Fibroblast of mammary gland (primary cell): ENCODE measurements around the gene WASF3.

Experiments used
- DNase-seq: peaks from one replicate; pipeline ENCODE4 v3.0.0-alpha.2; 2010; ENCODE audit warnings: low read depth
- H3K4me3 ChIP-seq: 2 replicates; pipeline ENCODE4 v1.5.1; 2011; ENCODE audit warnings: low read depth, mild to moderate bottlenecking, low read length, moderate library complexity; ENCODE audit not compliant: control insufficient read depth
- TF ChIP-seq, protein P1 (sequence below): conservative IDR thresholded peaks from 2 replicates; pipeline ENCODE4 v1.5.1; 2011; ENCODE audit warnings: low read depth, low read length, inconsistent platforms; ENCODE audit not compliant: control insufficient read depth, insufficient read depth

The WASF3 gene

DNA sequence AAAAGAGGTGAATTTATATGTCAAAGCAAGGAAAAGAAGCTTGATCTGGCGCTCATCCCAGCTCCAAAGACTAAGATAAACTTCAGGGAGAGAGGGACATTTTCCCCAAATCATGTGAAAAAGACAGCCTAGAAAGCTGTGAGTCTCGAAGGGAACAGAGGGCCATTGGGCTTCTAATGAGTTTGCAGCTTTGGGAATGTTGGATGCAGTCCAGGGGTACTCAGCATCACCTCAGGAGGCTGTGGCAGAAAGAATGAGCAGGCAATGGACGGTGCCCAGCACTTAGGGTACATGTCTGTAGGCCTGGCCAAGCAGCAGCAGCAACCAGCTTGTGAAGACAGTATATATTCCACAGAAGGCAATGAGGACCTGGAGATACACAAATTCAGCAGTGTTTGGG, 25.7 kb upstream of the WASF3 start:
- no peak overlapping the region for H3K4me3 ChIP-seq
- no peak for DNase-seq
- TF ChIP-seq, protein P1, sequence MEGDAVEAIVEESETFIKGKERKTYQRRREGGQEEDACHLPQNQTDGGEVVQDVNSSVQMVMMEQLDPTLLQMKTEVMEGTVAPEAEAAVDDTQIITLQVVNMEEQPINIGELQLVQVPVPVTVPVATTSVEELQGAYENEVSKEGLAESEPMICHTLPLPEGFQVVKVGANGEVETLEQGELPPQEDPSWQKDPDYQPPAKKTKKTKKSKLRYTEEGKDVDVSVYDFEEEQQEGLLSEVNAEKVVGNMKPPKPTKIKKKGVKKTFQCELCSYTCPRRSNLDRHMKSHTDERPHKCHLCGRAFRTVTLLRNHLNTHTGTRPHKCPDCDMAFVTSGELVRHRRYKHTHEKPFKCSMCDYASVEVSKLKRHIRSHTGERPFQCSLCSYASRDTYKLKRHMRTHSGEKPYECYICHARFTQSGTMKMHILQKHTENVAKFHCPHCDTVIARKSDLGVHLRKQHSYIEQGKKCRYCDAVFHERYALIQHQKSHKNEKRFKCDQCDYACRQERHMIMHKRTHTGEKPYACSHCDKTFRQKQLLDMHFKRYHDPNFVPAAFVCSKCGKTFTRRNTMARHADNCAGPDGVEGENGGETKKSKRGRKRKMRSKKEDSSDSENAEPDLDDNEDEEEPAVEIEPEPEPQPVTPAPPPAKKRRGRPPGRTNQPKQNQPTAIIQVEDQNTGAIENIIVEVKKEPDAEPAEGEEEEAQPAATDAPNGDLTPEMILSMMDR, result no peak

GRCh38 chr13:26534036-26534726, 23.3 kb upstream of the WASF3 start:
- H3K4me3 ChIP-seq, result no peak overlapping the region
- TF ChIP-seq, protein P1, result no peak
- no peak for DNase-seq

DNA sequence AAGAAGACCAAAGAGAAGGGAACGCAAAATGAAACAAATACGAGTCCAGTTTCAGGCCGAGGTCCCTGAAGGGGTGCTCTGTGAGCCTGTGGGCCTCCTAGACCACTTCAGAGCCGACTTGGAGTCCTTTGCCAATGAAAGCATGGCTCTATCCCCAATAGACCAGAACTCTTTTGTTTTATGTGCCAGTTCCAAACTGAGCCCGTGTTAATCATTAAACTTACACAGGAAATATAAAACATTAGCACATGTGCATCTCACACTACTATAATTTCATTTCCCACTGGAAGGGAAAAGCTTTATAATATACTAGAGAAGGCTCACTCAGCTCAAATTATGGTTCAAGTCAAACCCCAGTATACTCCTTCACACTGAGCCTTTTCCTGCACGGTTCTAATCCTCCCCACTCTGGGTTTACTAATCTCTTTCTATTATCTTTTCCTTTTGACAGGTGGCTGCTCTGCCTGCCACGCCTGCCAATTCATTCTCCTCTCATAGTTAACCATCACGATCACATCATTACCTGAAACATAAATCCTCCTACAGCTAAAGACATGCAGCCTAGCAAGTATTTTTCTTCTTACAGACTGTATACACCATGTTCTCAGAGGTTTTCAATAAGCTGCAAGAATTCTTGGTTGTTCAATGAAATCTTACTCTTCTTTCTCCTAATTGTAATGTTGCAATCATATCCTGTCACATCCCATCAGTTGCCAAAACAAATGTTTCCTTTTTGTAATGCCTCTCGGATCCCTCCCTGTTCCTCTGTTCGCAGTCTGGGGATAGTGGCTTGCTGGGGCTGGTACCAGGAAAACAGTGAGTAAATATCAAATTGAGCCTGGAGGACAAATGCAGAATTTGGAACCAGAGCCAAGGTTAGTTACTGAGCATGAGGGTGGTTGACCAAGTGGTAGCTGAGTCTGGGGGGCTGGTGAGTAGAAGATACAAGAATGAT, 18.8 kb upstream of the WASF3 start:
- TF ChIP-seq, protein P1, result no peak
- peak; percentile 45 for DNase-seq
- no peak overlapping the region for H3K4me3 ChIP-seq

GRCh38 chr13:26539738-26540292, 17.7 kb upstream of the WASF3 start:
- no peak for DNase-seq
- H3K4me3 ChIP-seq, result no peak overlapping the region
- TF ChIP-seq, protein P1, result no peak

DNA sequence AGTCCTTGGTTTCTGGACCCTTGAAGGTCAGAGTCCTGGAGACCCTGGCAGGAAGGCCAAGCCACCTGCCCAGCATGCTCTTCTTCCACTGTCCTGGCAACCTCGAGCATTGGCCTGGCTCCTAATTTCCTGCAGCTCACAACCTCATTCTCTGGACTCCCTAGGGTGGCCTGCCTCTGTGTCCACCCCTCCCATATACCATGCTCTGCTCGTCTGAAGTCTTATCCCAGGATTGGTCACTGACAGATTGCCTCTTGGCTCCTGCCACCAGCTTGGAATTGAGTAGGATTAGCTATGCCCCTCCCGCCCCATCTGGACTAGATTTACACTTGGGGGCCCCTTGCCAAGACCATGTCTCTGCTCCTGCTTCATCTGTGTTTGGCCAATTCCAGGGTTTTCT, 17.1 kb upstream of the WASF3 start:
- no peak overlapping the region for H3K4me3 ChIP-seq
- no peak for DNase-seq
- TF ChIP-seq, protein P1, result no peak

GRCh38 chr13:26541041-26541440, 16.4 kb upstream of the WASF3 start:
- TF ChIP-seq, protein P1, result no peak
- H3K4me3 ChIP-seq, result no peak overlapping the region
- DNase-seq, result no peak
